NCI-H2227 (cell line): ENCODE results near the gene ZNF844.
"Not testable (repeated sequence)": the region's sequence is repeated elsewhere in the genome, so short reads cannot be mapped to it uniquely, and the experiment has no call there.

ENCODE experiments used
- DNase-seq: peaks from one replicate; lab custom pipeline; 2025; ENCODE audit not compliant: unreplicated experiment; lab: John Stamatoyannopoulos, UW

Gene ZNF844

GRCh38 chr19:12064590-12065538 lies at the start of gene ZNF844:
Gene ZNF844, plus strand, starts transcription at chr19:12064731. Its CDS starts 143 bp downstream, at chr19:12064874.
- peak; percentile 25 for DNase-seq

DNA sequence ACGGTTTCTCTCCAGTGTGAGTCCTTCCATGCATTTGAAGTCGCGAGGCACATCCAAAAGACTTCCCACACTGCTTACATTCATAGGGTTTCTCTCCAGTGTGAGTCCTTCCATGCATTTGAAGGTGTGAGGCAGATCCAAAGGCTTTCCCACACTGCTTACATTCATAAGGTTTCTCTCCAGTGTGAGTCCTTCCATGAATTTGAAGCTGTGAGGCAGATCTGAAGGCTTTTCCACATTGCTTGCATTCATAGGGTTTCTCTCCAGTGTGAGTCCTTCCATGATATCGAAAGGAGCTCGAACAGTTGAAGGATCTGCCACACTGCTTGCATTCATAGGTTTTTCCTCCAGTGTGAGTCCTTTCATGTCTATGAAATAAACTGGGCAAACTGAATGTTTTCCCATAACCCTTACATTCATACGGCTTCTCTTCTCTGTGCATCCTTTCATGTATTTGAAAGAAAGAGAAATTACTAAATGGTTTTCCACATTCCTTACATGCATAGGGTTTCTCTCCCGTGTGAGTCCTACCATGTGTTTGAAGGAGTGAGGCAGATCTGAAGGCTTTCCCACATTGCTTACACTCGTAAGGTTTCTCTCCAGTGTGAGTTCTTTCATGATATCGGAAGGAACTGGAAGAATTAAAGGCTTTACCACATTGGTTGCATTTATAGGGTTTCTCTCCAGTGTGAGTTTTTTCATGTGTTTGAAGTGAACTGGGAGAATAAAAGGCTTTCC lies 49.3 kb upstream of the ZNF844 start:
- DNase-seq = no peak

- no peak for DNase-seq
Measured at GRCh38 chr19:12015753-12016116, 48.8 kb upstream of the ZNF844 start.

DNA sequence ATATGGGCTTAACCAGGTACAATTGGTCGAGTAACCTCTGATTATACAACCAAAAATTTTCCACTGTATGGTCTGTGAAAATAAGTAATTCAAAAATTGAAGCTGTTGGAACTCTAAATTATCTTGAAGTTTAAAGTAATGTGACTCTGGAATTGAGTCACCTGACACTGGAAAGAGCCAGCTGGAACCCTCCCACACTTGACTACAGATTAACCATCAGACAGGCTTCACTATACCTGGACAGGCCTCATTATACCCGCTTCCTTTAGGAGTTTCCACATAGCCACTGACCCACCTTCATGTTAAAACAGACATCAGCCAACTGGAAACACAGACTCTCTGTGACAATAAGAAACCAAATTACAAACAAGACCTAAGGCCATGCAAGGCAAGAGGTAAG lies 30.3 kb upstream of the ZNF844 start:
- no peak for DNase-seq

GRCh38 chr19:12034620-12035019 lies 29.9 kb upstream of the ZNF844 start:
- no peak for DNase-seq

DNA sequence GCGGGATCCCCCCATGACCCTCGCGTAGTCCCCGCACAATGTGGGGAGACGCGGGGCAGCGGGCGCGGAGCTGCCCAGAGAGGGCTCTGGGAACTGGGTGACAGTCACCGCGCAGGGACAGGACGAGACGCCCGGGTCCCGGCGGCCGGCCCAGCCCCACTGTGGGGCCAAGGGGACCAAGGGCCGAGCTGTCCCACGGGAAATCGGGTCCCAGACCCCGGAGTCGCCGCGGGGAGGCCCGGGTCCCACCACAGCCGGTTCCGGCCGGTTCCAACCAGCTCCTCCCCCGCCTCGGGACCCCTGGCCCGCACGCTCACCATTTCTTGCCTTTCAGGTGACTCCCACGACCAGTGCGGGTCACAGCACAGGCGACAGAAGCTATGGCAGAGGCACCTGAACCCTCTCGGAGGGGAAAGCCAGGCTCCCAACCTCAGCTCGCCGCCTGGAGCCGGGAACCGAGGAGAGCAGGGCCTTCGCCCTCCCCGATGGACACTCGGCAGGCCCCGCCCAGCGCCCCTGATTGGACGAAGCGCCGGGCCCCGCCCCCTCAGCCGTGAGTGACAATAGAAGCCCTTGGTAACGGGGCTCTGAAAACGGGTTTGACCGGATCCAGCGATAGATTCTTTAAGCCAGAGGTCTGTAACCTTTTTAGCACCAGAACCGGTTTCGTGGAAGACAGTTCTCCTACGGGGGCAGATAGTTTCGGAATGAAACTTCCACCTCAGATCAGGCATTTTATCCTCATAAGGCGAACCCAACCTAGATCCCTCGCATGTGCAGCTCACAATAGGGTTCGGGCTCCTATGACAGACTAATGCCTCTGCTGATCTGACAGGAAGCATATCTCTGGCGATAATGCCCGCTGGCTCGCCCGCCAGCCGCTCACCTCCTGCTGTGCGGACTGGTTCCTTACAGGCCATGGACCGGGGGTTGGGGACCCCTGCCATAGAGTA lies 29.0 kb upstream of the ZNF844 start, which contains the start of gene ZNF433:
TSS of gene ZNF433 (minus strand) at position 460 of the 953 bp plus-strand sequence. CDS start at position 320, 140 bp downstream.
- peak; percentile 84 for DNase-seq

DNA sequence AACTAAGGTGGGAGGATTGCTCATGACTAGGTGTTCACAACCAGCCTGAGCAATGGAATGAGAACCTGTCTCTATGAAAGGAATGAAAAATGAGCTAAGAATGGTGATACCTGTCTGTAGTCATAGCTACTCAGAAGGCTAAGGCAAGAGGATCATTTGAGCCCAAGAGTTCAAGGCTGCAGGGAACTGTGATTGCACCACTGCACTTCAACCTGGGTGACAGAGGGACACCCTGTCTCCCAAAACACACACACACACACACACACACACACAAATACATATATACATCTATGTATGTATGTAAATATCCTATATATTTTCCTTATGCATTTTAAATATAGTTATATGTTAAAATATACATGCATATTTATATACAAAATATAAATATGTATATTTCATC lies 21.6 kb upstream of the ZNF844 start:
- no peak for DNase-seq

DNA sequence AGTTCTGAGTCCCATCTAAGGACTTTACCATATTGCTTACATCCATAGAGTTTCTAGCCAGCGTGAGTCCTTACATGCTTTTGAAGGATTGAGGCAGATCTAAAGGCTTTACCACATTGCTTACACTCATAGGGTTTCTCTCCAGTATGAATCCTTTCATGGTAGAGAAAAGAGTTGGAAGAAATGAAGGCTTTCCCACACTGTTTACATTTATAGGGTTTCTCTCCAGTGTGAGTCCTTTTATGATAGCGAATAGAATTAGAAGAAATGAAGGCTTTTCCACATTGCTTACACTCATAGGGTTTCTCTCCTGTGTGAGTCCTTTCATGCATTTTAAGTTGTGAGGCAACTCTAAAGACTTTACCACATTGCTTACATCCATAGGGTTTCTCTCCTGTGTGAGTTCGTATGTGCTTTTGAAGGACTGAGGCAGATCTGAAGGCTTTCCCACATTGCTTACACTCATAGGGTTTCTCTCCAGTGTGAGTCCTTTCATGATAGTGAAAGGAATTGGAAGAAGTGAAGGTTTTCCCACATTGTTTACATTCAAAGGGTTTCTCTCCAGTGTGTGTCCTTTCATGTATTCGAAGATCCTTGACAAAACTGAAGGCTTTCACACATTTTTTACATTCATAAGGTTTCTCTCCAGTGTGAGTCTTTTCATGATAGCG lies 20.6 kb upstream of the ZNF844 start:
- DNase-seq = no peak

- DNase-seq = no peak
Measured at GRCh38 chr19:12047868-12048267, 16.7 kb upstream of the ZNF844 start.

DNA sequence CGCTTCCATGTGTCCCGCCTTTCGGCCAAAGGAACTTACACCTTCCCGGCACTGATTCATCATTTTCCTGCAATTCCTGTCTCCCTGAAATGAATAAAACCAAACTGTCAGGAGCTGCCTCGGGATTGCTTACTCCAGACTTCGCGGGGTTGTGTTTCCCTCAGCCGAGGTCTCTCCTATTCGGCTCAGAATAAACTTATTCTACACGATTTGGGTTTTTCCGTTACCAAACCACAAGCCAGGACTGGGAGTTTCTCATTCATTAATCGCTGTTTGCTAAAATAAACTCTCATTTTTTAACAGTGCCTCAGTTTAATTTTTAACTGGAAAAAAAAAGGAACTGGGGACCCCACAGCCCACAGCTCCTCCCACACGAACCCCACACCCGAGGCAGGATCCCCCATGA lies 12.4 kb upstream of the ZNF844 start:
- DNase-seq = no peak

DNA sequence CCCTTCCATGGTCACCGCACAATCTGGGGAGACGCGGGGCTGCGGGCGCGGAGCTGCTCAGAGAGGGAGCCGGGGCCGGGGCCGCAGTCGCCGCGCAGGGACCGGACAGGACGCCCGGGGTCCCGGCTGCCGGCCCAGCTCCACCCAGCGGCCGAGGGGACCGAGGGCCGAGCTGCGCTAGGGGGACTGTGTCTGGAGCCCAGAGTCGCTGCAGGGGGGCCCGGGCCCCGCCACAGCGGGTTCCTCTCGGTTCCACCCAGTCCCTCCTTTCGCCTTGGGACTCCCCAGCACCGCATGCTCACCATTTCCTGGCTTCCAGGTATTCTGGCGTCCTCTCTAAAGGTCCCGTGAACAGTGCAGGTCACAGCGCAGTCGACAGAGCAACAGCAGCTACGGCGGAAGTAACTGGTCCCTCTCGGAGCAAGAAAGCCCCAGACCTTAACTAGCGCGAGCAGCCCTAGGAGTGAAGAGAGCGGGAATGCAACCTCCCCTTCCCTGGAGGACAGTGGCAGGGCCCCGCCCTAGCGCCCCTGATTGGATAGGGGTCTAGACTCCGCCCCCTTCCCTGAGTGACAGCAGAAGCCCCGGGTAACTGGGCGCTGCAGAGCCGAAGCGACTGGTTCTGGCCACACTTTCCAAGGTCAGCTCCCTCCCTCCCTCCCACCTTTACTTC lies 11.9 kb upstream of the ZNF844 start, which contains the start of gene ZNF878:
TSS of gene ZNF878 (minus strand) at position 465 of the 673 bp plus-strand sequence. CDS start at position 305, 160 bp downstream.
- DNase-seq = peak; percentile 87

DNA sequence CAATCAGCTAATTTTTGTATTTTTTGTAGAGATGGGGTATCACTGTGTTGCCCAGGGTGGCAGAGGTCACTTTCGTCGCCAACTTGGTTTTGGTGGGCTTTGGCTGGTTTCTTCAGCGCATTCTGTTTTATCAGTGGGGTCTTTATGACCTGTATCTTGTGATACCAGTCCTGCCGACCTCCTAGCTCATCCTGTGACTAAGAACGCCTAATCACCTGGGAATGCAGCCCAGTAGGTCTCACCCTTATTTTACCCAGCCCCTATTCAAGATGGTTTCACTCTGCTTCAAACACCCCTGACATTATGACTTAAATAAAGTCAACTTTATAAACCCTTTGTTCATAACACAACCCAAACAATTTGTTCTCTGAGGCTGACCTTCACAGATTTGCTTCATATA lies 8.7 kb upstream of the ZNF844 start:
- DNase-seq = no peak

- DNase-seq = no peak
Measured at GRCh38 chr19:12075538-12076139, 11.1 kb downstream of the ZNF844 start.

GRCh38 chr19:12076331-12076730 lies 11.8 kb downstream of the ZNF844 start:
- DNase-seq = not testable (repeated sequence)

DNA sequence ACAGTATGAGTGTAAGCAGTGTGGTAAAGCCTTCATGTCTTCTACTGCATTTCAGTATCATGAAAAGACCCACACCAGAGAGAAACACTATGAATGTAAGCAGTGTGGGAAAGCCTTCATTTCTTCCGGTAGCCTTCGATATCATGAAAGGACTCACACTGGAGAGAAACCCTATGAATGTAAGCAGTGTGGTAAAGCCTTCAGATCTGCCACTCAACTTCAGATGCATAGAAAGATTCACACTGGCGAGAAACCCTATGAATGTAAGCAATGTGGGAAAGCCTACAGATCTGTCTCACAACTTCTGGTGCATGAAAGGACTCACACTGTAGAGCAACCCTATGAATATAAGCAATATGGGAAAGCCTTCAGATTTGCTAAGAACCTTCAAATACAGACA lies 12.8 kb downstream of the ZNF844 start:
- DNase-seq = no peak

DNA sequence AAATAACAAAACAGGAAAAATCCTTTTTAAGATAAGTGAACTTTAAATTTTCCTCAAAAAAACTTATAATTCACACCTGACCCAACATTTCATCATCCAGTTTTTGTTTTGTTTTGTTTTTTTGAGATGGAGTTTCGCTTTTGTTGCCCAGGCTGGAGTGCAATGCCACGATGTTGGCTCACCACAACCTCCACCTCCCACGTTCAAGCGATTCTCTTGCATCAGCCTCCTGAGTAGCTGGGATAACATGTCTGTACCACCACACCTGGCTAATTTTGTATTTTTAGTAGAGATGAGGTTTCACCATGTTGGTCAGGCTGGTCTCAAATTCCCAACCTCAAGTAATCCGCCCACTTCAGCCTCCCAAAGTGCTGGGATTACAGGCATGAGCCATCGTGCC lies 18.8 kb downstream of the ZNF844 start:
- not testable (repeated sequence) for DNase-seq

- DNase-seq = no peak
Measured at GRCh38 chr19:12085074-12085818, 20.7 kb downstream of the ZNF844 start.

GRCh38 chr19:12090807-12091206 lies 26.3 kb downstream of the ZNF844 start:
- peak; percentile 29 for DNase-seq
